T-helper 2 cell treated with Interferon-gamma antibody and Interleukin-4, amounts not matched to agents 100 ng/mL and 5 ng/mL, for 36 hours (primary cell): Measurements from ENCODE around the gene CENPF. TPM values are rescaled to one million over a fixed set of nuclear protein-coding genes. Genes with fewer than 3 reads are reported as not detected.

Experiments
- intact Hi-C: fragments of 100-400 bp; cut with micrococcal nuclease; formaldehyde crosslinking; loops from one replicate; pipeline ENCODE4 v1.15.1; 2023
- total RNA-seq: library from RNA; stranded (reverse); gene quantifications from 2 replicates; pipeline ENCODE4 v1.2.3, GENCODE V29; 2022

The CENPF gene
- total RNA-seq, 1 donor from 2014 or later: 117 TPM

GRCh38 chr1:214617246-214617645 lies 14.3 kb downstream of the CENPF start:
- intact Hi-C loops: loop anchor here (2.0 kb wide), 1 partner anchor 14 kb away; the partner anchor contains the start of gene CENPF

- intact Hi-C loops: loop anchor here (2.0 kb wide), 1 partner anchor 15 kb away; the partner anchor contains the start of gene CENPF
Measured at GRCh38 chr1:214617843-214618242, 14.8 kb downstream of the CENPF start.

- intact Hi-C loops: no loop called here
Measured at GRCh38 chr1:214621236-214621635, 18.2 kb downstream of the CENPF start.

- intact Hi-C loops: no loop called here
Measured at GRCh38 chr1:214623430-214623829, 20.4 kb downstream of the CENPF start.

GRCh38 chr1:214632091-214632490 lies 29.1 kb downstream of the CENPF start:
- intact Hi-C loops: no loop called here

DNA sequence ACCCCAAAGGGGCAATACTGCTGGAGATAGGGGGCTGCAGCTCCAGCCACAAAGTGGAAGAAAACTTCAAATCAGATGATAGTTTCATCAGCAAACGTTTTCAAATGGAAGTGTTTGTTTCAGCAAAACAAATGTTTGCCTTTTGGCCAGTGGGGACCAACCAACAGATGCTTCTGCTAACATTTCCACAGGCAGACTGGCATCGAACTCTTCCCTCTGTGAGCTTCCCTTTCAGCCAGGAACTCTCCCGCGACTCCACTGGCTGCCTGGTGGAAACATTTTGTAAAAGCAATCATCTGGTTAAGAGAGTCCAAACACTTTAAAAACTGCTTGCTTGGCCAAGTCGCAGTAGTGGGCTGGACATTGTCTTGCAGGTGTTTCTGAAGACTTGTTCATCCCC lies 30.7 kb downstream of the CENPF start:
- intact Hi-C loops: no loop called here

DNA sequence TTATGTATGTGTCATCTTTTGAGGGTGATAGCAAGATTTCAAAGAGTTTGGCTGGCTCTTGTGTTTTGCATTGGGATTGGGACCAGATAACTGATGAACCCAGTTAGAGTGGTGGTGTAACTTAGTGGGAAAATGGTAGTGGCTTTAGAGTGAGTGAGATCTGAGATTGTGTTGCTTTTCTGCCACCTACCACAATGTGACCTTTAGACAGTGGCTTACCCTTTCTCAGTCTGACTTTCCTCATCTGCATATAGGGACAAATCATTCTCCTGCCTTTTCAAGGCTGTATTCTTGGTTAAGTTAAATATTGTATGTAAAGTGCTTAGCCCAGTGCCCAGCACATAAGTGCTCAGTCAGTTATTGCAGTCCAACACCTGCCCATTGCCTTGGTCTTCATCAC lies 31.3 kb downstream of the CENPF start:
- intact Hi-C loops: no loop called here

GRCh38 chr1:214635086-214635485 lies 32.1 kb downstream of the CENPF start:
- intact Hi-C loops: no loop called here

DNA sequence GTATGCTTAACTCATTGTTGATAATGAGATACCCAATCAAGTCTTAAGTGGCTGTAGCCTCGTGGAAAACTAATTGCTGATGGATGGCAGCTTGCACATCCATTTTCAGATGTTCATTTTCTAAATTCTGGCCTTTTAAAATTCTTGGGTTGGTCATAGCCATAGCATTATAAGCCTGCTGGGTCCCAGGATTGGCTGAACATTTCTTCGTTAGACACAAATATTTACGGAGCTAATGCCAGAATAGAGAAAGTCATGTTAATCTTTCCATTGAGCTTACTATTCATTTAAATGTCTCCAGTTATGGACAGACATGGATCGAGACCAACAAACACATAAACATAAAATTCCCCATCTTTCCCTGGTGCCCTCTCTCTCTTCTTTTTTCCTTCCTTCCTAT lies 32.5 kb downstream of the CENPF start:
- intact Hi-C loops: no loop called here

DNA sequence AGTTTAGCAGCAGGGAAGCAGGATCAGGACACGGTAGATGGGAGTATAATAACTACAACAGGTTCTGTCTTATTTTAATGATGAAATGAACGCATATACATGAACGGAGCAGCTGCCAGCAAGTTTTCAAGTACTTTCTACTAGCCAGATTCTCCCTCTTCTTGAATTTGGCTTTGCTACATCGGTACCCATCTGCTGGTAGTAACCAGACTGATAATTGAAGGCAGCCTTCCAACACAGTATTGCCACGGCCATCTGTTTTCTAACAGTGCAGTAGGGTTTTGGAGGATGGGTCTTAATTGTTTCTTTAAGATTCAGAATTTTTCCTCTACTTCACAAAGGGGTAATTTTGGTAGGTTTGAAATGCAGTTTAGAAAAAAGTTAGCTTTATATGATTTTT lies 33.4 kb downstream of the CENPF start:
- intact Hi-C loops: loop anchor here (2.0 kb wide), 1 partner anchor 34 kb away; the partner anchor contains the start of gene CENPF

DNA sequence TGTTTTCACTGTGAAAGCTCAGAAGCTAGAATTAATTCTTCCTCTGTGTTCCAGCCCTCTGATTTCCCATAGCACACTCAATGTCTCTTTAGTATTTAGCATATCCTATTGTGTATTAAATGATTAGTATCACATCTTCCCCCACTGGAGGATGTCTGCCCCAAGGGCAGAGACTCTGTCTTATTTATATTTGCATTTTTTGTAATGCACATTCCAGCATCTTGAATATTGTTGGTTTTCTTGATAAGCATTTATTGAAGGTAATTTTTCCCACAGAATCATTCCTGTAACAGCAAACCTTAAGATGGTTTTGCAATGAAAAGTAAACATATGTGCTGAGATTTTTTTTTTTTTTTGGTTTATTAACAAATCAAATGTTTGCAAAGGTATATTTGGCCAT lies 34.1 kb downstream of the CENPF start:
- intact Hi-C loops: loop anchor here (1.0 to 2.0 kb wide), 2 partner anchors 9 to 34 kb away; partner anchors contain the start of gene CENPF

GRCh38 chr1:214637722-214638458 lies 34.9 kb downstream of the CENPF start:
- intact Hi-C loops: loop anchor here (1.0 to 2.0 kb wide), 2 partner anchors 10 to 35 kb away; partner anchors contain the start of gene CENPF

GRCh38 chr1:214638459-214638807 lies 35.4 kb downstream of the CENPF start:
- intact Hi-C loops: no loop called here

DNA sequence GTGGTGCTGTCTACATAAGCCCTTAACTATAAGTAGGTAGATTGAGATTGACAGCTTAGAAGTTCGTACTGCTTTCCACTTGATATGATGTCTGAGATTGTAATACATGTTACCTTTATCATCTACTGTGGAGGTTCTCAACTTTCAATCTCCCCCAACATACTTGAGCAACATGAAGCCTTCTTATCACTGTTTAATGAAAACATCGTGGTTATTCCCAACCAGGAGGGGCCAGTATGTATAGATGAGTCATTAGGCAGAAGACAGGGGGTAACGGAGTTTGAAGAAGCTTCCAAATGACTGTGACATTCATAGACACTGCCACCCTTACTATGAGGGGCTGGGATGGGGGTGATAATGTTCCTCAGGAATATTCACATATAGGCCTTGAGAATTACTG lies 36.0 kb downstream of the CENPF start:
- intact Hi-C loops: no loop called here

GRCh38 chr1:214640431-214641213 lies 37.6 kb downstream of the CENPF start:
- intact Hi-C loops: no loop called here

GRCh38 chr1:214641214-214641895 lies 38.4 kb downstream of the CENPF start:
- intact Hi-C loops: no loop called here

GRCh38 chr1:214643030-214643429 lies 40.0 kb downstream of the CENPF start:
- intact Hi-C loops: no loop called here

GRCh38 chr1:214645712-214646111 lies 42.7 kb downstream of the CENPF start:
- intact Hi-C loops: no loop called here

DNA sequence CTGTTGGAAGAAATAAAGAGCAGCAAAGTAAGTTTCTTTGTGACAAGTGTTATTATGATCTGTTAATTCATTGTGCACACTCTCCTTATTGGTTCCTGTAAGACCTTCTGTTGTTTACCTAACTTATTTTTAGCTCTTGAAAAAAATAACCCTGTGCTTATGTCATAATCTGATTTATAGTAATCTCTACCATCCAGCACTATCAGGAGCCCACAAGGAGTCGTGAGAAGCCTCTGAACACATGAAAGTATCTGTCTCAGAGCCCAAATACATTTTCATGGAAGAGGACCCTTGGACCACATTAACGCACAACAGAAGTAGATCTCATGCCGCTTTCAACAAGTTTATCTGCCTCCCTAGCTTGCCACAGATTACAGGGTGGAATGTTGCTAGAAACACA lies 45.8 kb downstream of the CENPF start:
- intact Hi-C loops: no loop called here

DNA sequence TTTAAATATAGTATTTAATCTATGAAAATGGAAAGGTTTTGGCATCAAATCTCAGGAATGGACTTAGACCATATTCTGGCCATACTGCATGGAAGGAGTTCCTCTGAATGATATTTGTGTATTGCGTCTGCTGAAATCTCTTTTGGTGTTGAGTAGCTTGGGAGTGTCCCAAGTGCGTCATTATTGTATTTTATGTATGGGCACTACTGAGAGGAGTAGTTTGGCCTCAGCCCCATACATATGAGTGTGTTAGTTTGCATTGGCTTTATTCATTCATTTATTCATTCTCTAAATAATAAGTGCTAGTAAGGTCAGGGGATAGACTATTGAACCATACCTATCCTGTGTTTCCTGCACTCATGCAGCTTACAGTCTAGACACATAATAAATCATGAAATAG lies 46.6 kb downstream of the CENPF start:
- intact Hi-C loops: no loop called here

DNA sequence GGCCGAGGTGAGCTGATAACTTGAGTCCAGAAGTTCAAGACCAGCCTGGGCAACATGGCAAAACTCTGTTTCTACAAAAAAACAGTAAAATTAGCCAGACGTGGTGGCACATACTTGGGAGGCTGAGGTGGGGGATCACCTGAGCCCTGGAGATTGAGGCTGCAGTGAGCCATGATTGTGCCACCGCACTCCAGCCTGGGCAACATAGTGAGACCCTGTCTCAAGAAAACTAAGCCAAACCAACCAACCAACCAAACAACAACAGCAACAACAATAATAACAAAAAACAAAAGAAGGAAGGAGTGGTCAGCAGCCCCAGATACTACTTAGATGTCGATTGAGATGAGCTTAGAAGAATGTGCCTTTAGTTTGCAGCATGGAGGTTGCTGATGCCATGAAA lies 47.7 kb downstream of the CENPF start:
- intact Hi-C loops: no loop called here

- intact Hi-C loops: no loop called here
Measured at GRCh38 chr1:214657299-214657698, 54.3 kb downstream of the CENPF start.
